ENCODE results near the gene TRAF3IP1. TPM values are rescaled to one million over a fixed set of nuclear protein-coding genes. Genes with fewer than 3 reads are reported as not detected.
A peak's percentile ranks its signal among the peaks of the same experiment; 100 is the strongest.

Gene TRAF3IP1
- total and polyA plus RNA-seq, 10 donors, result 2.6 to 19.2 (median 8.8) TPM

- WGBS, 5 donors, result 92 to 97% (median 95%) methylated on average over 17 of the region's 17 CpGs
- H3K9me3 ChIP-seq, result no peaks in the 10 kb centered on the region
- no peaks in the 10 kb centered on the region for H3K27me3 ChIP-seq (replicated peaks in 1 of 7)
- intact Hi-C loops (cut with DNase I; ENCODE audit: low total_unique reads), result no loop called here
- H3K4me3 ChIP-seq, result no peak overlapping the region
- no peak for DNase-seq
- H3K4me1 ChIP-seq, result peaks cover 0 to 57% (median 30%) of the 10 kb centered on the region in 6 donors
- peaks cover 2 to 88% (median 65%) of the 10 kb centered on the region in 6 donors for H3K36me3 ChIP-seq
- no peak overlapping the region for H3K27ac ChIP-seq
- TF ChIP-seq, protein P1, sequence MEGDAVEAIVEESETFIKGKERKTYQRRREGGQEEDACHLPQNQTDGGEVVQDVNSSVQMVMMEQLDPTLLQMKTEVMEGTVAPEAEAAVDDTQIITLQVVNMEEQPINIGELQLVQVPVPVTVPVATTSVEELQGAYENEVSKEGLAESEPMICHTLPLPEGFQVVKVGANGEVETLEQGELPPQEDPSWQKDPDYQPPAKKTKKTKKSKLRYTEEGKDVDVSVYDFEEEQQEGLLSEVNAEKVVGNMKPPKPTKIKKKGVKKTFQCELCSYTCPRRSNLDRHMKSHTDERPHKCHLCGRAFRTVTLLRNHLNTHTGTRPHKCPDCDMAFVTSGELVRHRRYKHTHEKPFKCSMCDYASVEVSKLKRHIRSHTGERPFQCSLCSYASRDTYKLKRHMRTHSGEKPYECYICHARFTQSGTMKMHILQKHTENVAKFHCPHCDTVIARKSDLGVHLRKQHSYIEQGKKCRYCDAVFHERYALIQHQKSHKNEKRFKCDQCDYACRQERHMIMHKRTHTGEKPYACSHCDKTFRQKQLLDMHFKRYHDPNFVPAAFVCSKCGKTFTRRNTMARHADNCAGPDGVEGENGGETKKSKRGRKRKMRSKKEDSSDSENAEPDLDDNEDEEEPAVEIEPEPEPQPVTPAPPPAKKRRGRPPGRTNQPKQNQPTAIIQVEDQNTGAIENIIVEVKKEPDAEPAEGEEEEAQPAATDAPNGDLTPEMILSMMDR (IDR thresholded peaks at IDR 0.05 in 8 of 11, conservative IDR thresholded peaks at IDR 0.05 in 3 of 11), result no peak
These were observed 125.3 kb downstream of the TRAF3IP1 start for GRCh38 chr2:238445409-238446190.

DNA sequence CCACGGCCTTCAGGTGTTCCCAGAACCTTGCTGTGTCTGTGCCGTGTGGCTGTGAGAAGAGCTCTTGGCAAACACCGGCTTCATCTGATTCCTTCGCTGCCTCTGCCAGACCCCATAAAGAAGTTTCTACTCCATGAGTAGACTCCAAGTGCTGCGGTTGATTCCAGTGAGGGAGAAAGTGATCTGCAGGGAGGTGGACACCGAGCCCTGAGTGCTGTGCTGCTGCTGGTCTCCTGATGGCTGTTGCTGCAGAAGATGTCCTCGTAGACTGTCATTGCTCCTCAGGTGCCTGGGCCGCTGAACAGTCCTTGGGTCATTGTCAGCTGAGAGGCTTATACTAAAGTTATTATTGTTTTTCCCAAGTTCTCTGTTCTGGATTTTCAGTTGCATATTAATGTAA, 126.1 kb downstream of the TRAF3IP1 start:
- DNase-seq, result no peak
- Histone ChIP-seq H3K4me3 (no peak overlapping the region), H3K4me1 (peaks cover 0 to 50% (median 26%) of the 10 kb centered on the region in 6 donors), H3K9me3 (no peaks in the 10 kb centered on the region), H3K27me3 (replicated peaks in 1 of 7) (no peaks in the 10 kb centered on the region), H3K36me3 (peaks cover 2 to 88% (median 70%) of the 10 kb centered on the region in 6 donors), H3K27ac (no peak overlapping the region)
- 96 to 98% (median 97%) methylated on average over 8 of the region's 8 CpGs for WGBS, 5 donors
- intact Hi-C loops (cut with DNase I; ENCODE audit: low total_unique reads), result no loop called here
- TF ChIP-seq, protein P1 (IDR thresholded peaks at IDR 0.05 in 8 of 11, conservative IDR thresholded peaks at IDR 0.05 in 3 of 11), result no peak
- TF ChIP-seq POLR2A (IDR thresholded peaks at IDR 0.05) (no peak), POLR2AphosphoS5 (IDR thresholded peaks at IDR 0.05) (no peak)

DNA sequence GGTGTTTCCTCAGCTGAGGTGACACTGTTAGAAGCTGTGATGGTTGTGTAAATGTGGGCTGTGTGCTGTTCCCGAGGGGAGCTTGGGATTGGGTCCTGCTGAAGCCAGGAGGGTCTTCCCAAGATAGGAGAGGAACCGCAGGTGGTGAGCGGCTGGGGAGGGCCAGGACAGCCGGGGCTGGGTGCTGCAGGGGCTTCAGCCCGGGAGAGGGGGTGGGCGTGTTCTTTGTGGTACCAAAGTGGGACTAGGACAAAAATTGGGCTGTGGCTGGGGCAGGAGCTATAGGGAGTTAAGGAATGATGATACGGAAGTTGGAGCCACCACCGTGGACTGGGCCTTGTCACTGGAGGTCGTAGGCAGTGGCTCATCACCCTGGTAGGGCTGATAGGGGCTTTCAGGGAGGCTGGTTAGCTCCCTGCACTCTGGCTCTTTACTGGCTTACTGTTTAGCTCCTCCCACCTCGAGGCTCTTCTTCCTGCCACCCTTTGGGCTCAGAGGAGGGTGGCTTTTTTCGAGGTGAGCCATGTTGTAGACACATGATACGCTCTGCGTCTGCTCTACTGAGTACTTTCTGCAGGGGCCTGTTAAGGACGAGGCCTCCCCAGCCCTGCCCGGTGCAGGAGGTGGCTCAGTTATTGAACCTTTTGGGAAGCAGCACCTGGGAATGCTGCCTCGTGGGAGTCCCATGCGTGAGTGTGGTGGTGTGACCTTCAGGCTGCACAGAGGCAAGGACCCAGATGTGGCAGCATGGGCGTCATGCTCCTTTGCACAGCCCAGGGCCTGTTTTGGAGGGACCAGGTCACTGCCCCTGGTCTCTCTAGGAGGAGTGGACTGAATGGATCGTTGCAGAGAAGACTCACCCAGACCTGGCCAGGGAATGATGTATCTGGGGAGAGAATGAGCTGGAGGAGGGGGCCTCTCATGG, 128.0 kb downstream of the TRAF3IP1 start:
- no peak for DNase-seq
- H3K4me3 ChIP-seq, result no peak overlapping the region
- no peaks in the 10 kb centered on the region for H3K9me3 ChIP-seq
- intact Hi-C loops (cut with DNase I; ENCODE audit: low total_unique reads), result no loop called here
- H3K36me3 ChIP-seq, result peaks cover 2 to 98% (median 83%) of the 10 kb centered on the region in 6 donors
- no peaks in the 10 kb centered on the region for H3K27me3 ChIP-seq (replicated peaks in 1 of 7)
- peaks cover 0 to 31% (median 19%) of the 10 kb centered on the region in 6 donors for H3K4me1 ChIP-seq
- WGBS, 5 donors, result 85 to 89% (median 87%) methylated on average over 13 to 19 of the region's 19 CpGs
- no peak for TF ChIP-seq POLR2AphosphoS5 (IDR thresholded peaks at IDR 0.05)
- TF ChIP-seq, protein P1 (IDR thresholded peaks at IDR 0.05 in 8 of 11, conservative IDR thresholded peaks at IDR 0.05 in 3 of 11), result no peak
- TF ChIP-seq POLR2A (IDR thresholded peaks at IDR 0.05), result no peak
- H3K27ac ChIP-seq, result no peak overlapping the region

- 64 to 88% (median 76%) methylated on average over 8 of the region's 8 CpGs for WGBS, 5 donors
- Histone ChIP-seq H3K4me1 (peaks cover 0 to 29% (median 19%) of the 10 kb centered on the region in 6 donors), H3K27me3 (replicated peaks in 1 of 7) (no peaks in the 10 kb centered on the region), H3K9me3 (no peaks in the 10 kb centered on the region), H3K27ac (peak overlapping the region in 5 of 8 donors; percentile 0 to 32 (median 9)), H3K36me3 (peaks cover 2 to 90% (median 79%) of the 10 kb centered on the region in 6 donors), H3K4me3 (no peak overlapping the region)
- DNase-seq, result no peak
- intact Hi-C loops (cut with DNase I; ENCODE audit: low total_unique reads), result no loop called here
- TF ChIP-seq POLR2A (IDR thresholded peaks at IDR 0.05), result no peak
- TF ChIP-seq POLR2AphosphoS5 (IDR thresholded peaks at IDR 0.05), result no peak
- TF ChIP-seq, protein P1 (IDR thresholded peaks at IDR 0.05 in 8 of 11, conservative IDR thresholded peaks at IDR 0.05 in 3 of 11), result no peak
These were observed 128.9 kb downstream of the TRAF3IP1 start for GRCh38 chr2:238449241-238449640.

All from spleen (tissue), 11 donors.